ENCODE measurements around the gene KLC3.

The KLC3 gene

DNA sequence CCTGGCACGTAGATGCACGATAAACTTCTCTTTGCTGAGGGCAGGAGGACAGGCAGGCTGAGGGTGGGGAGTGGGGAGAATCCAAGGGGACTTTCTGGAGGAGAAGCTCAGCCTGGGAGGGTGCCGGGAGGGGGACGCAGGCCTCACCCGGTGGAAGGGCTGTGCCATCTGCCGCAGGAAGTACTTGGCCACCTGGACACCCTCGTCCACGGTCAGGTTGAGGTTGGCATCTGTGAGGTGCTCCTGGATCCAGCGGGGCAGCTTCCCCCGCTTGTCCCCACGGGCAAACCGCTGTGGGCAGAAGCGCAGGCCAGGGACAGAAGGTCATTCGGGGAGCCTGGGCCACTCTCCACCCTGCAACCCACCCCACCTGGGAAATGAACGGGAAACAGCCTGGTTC is 11.5 kb downstream of the KLC3 start:
- DNase-seq (ENCODE audit: low read depth) = no peak
- H3K4me3 ChIP-seq (ENCODE audit: control insufficient read depth, low read depth, low read length) = no peak overlapping the region
- TF ChIP-seq, protein P1, sequence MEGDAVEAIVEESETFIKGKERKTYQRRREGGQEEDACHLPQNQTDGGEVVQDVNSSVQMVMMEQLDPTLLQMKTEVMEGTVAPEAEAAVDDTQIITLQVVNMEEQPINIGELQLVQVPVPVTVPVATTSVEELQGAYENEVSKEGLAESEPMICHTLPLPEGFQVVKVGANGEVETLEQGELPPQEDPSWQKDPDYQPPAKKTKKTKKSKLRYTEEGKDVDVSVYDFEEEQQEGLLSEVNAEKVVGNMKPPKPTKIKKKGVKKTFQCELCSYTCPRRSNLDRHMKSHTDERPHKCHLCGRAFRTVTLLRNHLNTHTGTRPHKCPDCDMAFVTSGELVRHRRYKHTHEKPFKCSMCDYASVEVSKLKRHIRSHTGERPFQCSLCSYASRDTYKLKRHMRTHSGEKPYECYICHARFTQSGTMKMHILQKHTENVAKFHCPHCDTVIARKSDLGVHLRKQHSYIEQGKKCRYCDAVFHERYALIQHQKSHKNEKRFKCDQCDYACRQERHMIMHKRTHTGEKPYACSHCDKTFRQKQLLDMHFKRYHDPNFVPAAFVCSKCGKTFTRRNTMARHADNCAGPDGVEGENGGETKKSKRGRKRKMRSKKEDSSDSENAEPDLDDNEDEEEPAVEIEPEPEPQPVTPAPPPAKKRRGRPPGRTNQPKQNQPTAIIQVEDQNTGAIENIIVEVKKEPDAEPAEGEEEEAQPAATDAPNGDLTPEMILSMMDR (IDR thresholded peaks at IDR 0.05; ENCODE audit: control insufficient read depth, insufficient read depth, low read depth, low read length, missing control alignments) = no peak

DNA sequence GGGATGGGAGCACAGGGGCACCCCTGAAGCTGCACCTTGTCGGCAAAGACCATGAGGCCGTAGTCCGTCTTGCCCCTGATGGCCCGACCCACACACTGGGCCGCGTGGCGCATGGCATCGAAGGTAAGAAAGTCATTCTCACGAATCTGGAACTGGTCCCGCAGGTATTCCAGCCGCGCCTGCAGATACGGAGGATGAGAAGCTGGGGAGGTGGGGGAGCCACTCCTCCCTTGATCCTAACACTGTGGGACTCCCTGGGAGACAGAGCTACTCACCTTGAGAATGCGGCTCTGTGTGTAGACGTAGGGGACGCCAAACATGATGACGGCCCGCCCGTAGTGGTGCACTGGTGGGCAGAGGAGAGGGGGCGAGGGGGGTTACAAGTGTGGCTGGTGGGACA is 11.9 kb downstream of the KLC3 start:
- TF ChIP-seq, protein P1 (IDR thresholded peaks at IDR 0.05; ENCODE audit: control insufficient read depth, insufficient read depth, low read depth, low read length, missing control alignments) = no peak
- DNase-seq (ENCODE audit: low read depth) = no peak
- no peak overlapping the region for H3K4me3 ChIP-seq (ENCODE audit: control insufficient read depth, low read depth, low read length)

DNA sequence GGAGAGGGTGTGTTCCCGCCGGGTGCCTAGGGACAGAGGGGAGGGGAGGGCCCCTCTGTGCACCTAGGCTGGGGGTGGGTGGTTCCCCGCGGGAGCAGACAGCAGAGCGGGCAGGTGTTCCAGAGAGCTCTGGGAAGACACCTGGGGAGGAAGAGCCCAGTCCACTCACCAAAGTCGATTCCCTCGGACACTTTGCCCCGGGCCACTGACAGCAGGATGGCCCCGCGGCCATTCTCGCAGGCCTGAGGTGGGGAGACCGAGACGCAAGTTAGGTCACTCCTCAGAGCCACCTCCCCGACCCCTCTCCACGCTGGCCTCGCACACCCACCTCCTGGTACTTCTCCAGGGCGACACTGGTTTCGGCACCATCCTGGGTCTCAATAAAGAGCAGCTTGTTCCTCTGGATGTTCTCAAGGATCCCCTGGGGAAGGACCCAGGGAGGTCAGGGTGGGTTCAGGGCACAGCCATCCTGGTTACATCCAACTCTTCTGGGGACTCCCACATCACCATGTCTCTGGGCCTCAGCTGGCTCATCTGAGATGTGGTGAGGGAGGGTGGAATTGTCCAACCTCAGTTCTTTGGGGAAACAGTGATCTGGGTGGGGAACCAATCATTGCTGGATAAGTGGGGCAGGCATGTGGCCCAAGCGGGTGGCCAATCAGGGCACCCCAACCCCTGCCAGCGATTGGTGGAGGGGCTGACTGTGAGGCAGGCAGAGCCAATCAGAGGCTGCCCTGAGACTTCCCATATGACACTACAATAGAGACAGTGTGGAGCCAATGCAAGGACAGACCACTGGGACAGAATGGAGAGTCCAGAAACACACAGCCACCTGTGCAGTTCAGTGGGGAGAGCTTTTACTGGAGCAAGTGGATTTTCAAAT is 12.6 kb downstream of the KLC3 start:
- TF ChIP-seq, protein P1 (IDR thresholded peaks at IDR 0.05; ENCODE audit: control insufficient read depth, insufficient read depth, low read depth, low read length, missing control alignments) = no peak
- DNase-seq (ENCODE audit: low read depth) = no peak
- no peak overlapping the region for H3K4me3 ChIP-seq (ENCODE audit: control insufficient read depth, low read depth, low read length)

DNA sequence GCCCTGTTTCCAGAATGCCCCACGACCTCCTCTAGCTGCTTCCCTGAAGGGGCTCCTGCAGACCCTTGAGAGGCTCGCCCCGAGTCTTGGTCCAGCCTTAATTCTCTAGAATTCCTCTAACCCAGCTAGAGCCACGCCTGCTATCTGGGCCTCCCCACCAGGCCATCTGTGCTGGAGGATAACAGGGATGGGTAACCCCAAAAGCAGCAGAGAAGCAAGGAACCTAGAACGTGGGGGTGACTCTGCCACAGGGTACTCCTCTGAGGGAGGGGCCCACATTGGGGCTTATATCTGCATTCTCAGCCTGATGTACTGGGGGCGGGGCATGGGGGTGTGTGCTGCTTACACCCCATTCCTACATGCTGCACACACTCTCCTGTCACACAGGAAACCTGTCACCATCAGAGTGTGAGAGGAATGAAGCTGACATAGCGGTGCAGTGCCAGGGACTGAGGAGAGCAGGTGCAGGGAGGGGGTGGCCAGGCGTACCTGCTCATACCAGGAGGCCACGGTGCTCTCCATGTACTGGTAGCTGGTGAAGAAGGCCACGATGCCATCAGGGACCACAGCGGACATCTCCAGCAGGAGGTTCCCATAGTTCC is 13.8 kb downstream of the KLC3 start:
- H3K4me3 ChIP-seq (ENCODE audit: control insufficient read depth, low read depth, low read length) = no peak overlapping the region
- no peak for DNase-seq (ENCODE audit: low read depth)
- TF ChIP-seq, protein P1 (IDR thresholded peaks at IDR 0.05; ENCODE audit: control insufficient read depth, insufficient read depth, low read depth, low read length, missing control alignments) = no peak

DNA sequence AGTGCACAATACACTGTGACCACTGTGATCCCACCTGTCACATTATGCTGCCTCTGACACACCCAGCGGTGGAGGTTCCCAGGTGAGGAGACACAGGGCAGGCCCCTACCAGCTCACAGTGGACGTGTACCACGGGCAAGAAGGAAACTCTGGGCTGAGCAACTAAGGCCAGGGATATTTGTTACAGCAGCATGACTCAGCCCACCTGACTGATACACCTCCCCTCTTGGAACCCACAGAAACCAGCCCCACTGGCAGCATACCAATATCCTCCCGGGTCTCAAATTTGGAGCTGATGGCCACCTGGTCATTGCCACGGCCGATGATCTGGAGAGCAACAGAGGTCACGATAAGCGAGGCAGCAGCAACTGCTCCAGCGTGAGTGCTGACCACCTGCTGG is 14.9 kb downstream of the KLC3 start:
- TF ChIP-seq, protein P1 (IDR thresholded peaks at IDR 0.05; ENCODE audit: control insufficient read depth, insufficient read depth, low read depth, low read length, missing control alignments) = no peak
- H3K4me3 ChIP-seq (ENCODE audit: control insufficient read depth, low read depth, low read length) = no peak overlapping the region
- DNase-seq (ENCODE audit: low read depth) = no peak

DNA sequence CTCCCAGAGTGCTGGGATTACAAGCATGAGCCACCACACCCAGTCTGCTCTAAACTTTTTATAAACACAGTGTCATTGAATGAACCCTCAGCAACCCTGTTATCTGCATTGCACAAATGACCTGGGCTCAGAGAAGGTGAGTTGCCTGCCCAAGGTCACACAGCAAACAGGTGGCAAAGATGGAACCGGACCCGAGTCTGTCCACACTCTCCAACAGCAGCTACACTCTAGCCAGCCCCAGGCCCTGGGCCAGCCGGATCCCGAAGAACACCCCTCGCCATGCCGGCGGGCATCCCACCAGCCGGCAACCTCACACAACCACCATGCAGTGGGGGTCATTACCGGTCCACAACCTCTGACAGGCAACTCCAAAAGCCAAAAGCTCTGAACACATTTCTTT is 15.4 kb downstream of the KLC3 start:
- TF ChIP-seq, protein P1 (IDR thresholded peaks at IDR 0.05; ENCODE audit: control insufficient read depth, insufficient read depth, low read depth, low read length, missing control alignments) = no peak
- DNase-seq (ENCODE audit: low read depth) = no peak
- no peak overlapping the region for H3K4me3 ChIP-seq (ENCODE audit: control insufficient read depth, low read depth, low read length)

All from AG09309 (cell line).